Ectodermal cell (in vitro differentiated cells): Measurements from ENCODE around the gene GSX1.

ENCODE experiments used
- H3K27ac ChIP-seq: 2 replicates; pipeline ENCODE4 v1.7.0; 2013; ENCODE audit warnings: mild to moderate bottlenecking, low read depth, low read length; ENCODE audit not compliant: insufficient read depth, poor library complexity, severe bottlenecking
- H3K27me3 ChIP-seq: 2 replicates; pipeline ENCODE4 v1.7.0; 2013; ENCODE audit warnings: mild to moderate bottlenecking, low read length; ENCODE audit not compliant: insufficient read depth, control insufficient read depth, poor library complexity, severe bottlenecking
- H3K36me3 ChIP-seq: one replicate; pipeline ENCODE4 v1.7.0; 2013; ENCODE audit warnings: low read length; ENCODE audit not compliant: control insufficient read depth, insufficient read depth
- H3K4me1 ChIP-seq: one replicate; pipeline ENCODE4 v1.7.0; 2013; ENCODE audit warnings: low read length; ENCODE audit not compliant: control insufficient read depth, insufficient read depth
- H3K4me3 ChIP-seq: 2 replicates; pipeline ENCODE4 v1.7.0; 2013; ENCODE audit warnings: low read depth, low read length, control low read depth; ENCODE audit not compliant: insufficient read depth
- H3K9me3 ChIP-seq: 2 replicates; pipeline ENCODE4 v1.7.0; 2013; ENCODE audit warnings: mild to moderate bottlenecking, low read length, moderate library complexity; ENCODE audit not compliant: control insufficient read depth
- WGBS, 2 experiments: methylation state at CpG; one replicate each; pipeline ENCODE4 v1.1.7; 2013; ENCODE audit warnings: missing lambda C conversion rate in 2 of 2; 5-methylcytosine and 5-hydroxymethylcytosine counted together

Gene GSX1

DNA sequence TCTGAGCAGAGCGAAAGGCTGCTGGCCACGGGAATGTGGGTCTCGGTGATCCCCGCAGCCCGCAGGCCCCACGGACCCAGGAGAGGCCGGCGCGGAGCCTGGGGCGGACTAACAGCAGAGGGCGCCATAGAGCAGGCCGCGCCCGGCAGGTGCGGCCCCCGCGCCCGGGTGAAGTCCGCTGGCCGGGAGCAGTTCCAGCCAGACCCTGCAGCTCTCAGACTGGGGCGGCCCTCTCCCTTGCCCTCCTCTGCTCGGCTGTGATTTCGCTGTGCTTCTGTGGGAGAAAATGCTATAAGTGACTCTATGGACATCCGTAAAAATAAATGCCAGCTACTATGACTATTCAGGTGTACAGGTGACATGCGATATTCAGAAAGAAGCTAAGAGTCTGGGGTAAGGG is 37.7 kb downstream of the GSX1 start:
- peaks cover 3% of the 10 kb centered on the region for H3K4me1 ChIP-seq
- no peak overlapping the region for H3K4me3 ChIP-seq
- no peak overlapping the region for H3K27ac ChIP-seq
- H3K36me3 ChIP-seq: no peaks in the 10 kb centered on the region
- WGBS, 2 experiments: 5 to 7% methylated on average over 25 of the region's 25 CpGs
- H3K9me3 ChIP-seq: no peaks in the 10 kb centered on the region
- peaks cover 89% of the 10 kb centered on the region for H3K27me3 ChIP-seq

GRCh38 chr13:27833206-27833605 is 40.9 kb downstream of the GSX1 start:
- WGBS, 2 experiments: 89 to 91% methylated on average over 7 of the region's 7 CpGs
- Histone ChIP-seq H3K4me1 (no peaks in the 10 kb centered on the region), H3K27me3 (peaks cover 59% of the 10 kb centered on the region), H3K36me3 (no peaks in the 10 kb centered on the region), H3K27ac (no peak overlapping the region), H3K9me3 (no peaks in the 10 kb centered on the region), H3K4me3 (no peak overlapping the region)

DNA sequence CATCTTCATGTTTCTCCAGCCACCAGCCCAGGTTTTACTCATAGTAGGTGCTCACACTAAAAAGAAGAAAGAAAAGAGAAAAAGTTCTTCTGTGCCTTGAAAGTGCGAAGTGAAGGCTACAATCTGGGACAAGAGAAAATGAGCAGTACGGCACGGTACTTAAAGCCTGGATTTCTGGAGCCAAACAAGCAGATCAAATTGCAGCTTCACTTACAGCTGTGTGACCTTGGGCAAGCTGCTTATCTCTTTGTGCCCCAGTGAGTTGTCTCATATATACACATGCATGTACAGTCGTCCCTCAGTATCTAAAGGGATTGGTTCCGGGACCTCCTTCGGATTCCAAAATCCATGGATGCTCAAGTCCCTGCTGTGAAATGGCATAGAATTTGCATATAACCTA is 41.8 kb downstream of the GSX1 start:
- Histone ChIP-seq H3K27me3 (peaks cover 50% of the 10 kb centered on the region), H3K36me3 (no peaks in the 10 kb centered on the region), H3K27ac (no peak overlapping the region), H3K4me1 (no peaks in the 10 kb centered on the region), H3K4me3 (no peak overlapping the region), H3K9me3 (no peaks in the 10 kb centered on the region)
- 87 to 89% methylated on average over 6 of the region's 6 CpGs for WGBS, 2 experiments

GRCh38 chr13:27835799-27836198 is 43.5 kb downstream of the GSX1 start:
- WGBS, 2 experiments: 86 to 91% methylated on average over 2 to 3 of the region's 3 CpGs
- Histone ChIP-seq H3K9me3 (no peaks in the 10 kb centered on the region), H3K27ac (no peak overlapping the region), H3K36me3 (no peaks in the 10 kb centered on the region), H3K4me1 (no peaks in the 10 kb centered on the region), H3K27me3 (peaks cover 33% of the 10 kb centered on the region), H3K4me3 (no peak overlapping the region)

- H3K27me3 ChIP-seq: no peaks in the 10 kb centered on the region
- WGBS, 2 experiments: 79 to 82% methylated on average over 8 of the region's 8 CpGs
- no peaks in the 10 kb centered on the region for H3K9me3 ChIP-seq
Measured at GRCh38 chr13:27839809-27840467, 47.7 kb downstream of the GSX1 start.

GRCh38 chr13:27842571-27842970 is 50.3 kb downstream of the GSX1 start:
- 79 to 82% methylated on average over 2 of the region's 2 CpGs for WGBS, 2 experiments
- Histone ChIP-seq H3K27ac (no peak overlapping the region), H3K9me3 (no peaks in the 10 kb centered on the region), H3K27me3 (peaks cover 5% of the 10 kb centered on the region), H3K36me3 (no peaks in the 10 kb centered on the region), H3K4me1 (no peaks in the 10 kb centered on the region), H3K4me3 (no peak overlapping the region)

More at GRCh38 chr13:27839809-27840467, 47.7 kb downstream of the GSX1 start:
- no peak overlapping the region for H3K27ac ChIP-seq
- no peaks in the 10 kb centered on the region for H3K4me1 ChIP-seq
- H3K36me3 ChIP-seq: no peaks in the 10 kb centered on the region
- H3K4me3 ChIP-seq: no peak overlapping the region
